AG04449 (cell line): ENCODE data around the gene WDR64.

Source experiments
- CTCF ChIA-PET: fragments of 350-600 bp; formaldehyde crosslinking; extraction: SDS; loops from one replicate; lab custom pipeline; 2021; ENCODE audit warnings: antibody characterized with exemption; lab: Yijun Ruan, JAX
- POLR2A ChIA-PET: fragments of 400-600, 350-600 bp; formaldehyde crosslinking; extraction: SDS; loops from one replicate; lab custom pipeline; 2020; ENCODE audit warnings: antibody characterized with exemption, inconsistent platforms; lab: Yijun Ruan, JAX
- DNase-seq: peaks from one replicate; pipeline ENCODE4 v3.0.0-alpha.2; 2010; ENCODE audit warnings: low read depth, low spot score
- H3K4me3 ChIP-seq: 2 replicates; pipeline ENCODE4 v1.5.1; 2011; ENCODE audit warnings: low read depth, mild to moderate bottlenecking, control low read depth, low read length
- CTCF ChIP-seq: IDR thresholded peaks from one replicate; pipeline ENCODE4 v1.5.1; 2011; ENCODE audit warnings: mild to moderate bottlenecking, moderate library complexity, low read length, control low read depth, inconsistent platforms; ENCODE audit not compliant: insufficient read depth; ENCODE audit errors: missing control alignments

Gene WDR64

GRCh38 chr1:241652012-241652411, at the start of gene WDR64:
Gene WDR64 (plus strand): TSS chr1:241652281. CDS start chr1:241652485, 204 bp downstream.
- H3K4me3 ChIP-seq, result no peak within 1 kb of the TSS
- CTCF ChIA-PET, result no interaction called here
- no peak for DNase-seq
- TF ChIP-seq CTCF, result no peak
- POLR2A ChIA-PET, result no interaction called here

GRCh38 chr1:241603731-241604245, 48.3 kb upstream of the WDR64 start:
- ChIA-PET CTCF (interaction anchor here (2.5 kb wide), 1 partner anchor 8 kb away, joined by 24 read pairs; no protein-coding TSS in a partner anchor), POLR2A (no interaction called here)
- no peak for DNase-seq
- no peak overlapping the region for H3K4me3 ChIP-seq
- no peak for TF ChIP-seq CTCF

- DNase-seq, result no peak
- no peak for TF ChIP-seq CTCF
- POLR2A ChIA-PET, result no interaction called here
- H3K4me3 ChIP-seq, result no peak overlapping the region
- CTCF ChIA-PET, result interaction anchor here (1.1 to 1.3 kb wide), 2 partner anchors 22 to 229 kb away, joined by 3 to 4 read pairs; no protein-coding TSS in a partner anchor
These were observed 46.8 kb upstream of the WDR64 start for GRCh38 chr1:241605146-241605805.

GRCh38 chr1:241606544-241606943, 45.5 kb upstream of the WDR64 start:
- CTCF ChIA-PET, result interaction anchor here (0.8 to 1.5 kb wide), 4 partner anchors 17 to 392 kb away, joined by 3 read pairs; partner anchors contain the start of genes EXO1 and MAP1LC3C
- POLR2A ChIA-PET, result no interaction called here
- H3K4me3 ChIP-seq, result no peak overlapping the region
- TF ChIP-seq CTCF, result no peak
- no peak for DNase-seq

GRCh38 chr1:241607497-241607896, 44.6 kb upstream of the WDR64 start:
- no peak for DNase-seq
- POLR2A ChIA-PET, result no interaction called here
- no peak for TF ChIP-seq CTCF
- H3K4me3 ChIP-seq, result no peak overlapping the region
- CTCF ChIA-PET, result interaction anchor here (1.3 to 1.5 kb wide), 3 partner anchors 18 to 240 kb away, joined by 3 read pairs; partner anchors contain the start of gene EXO1

GRCh38 chr1:241608379-241609033, 43.6 kb upstream of the WDR64 start:
- CTCF ChIA-PET, result interaction anchor here (0.6 to 3.5 kb wide), 3 partner anchors 15 to 81 kb away, joined by 3 to 11 read pairs (median 3); no protein-coding TSS in a partner anchor
- H3K4me3 ChIP-seq, result no peak overlapping the region
- TF ChIP-seq CTCF, result no peak
- POLR2A ChIA-PET, result interaction anchor here (0.7 kb wide), 1 partner anchor 230 kb away, joined by 3 read pairs; no protein-coding TSS in a partner anchor
- DNase-seq, result no peak
